SKM-1 (cell line): ENCODE data around the gene NCAN.
A peak's percentile ranks its signal among the peaks of the same experiment; 100 is the strongest.
"Not testable (repeated sequence)": the region's sequence is repeated elsewhere in the genome, so short reads cannot be mapped to it uniquely, and the experiment has no call there.

Experiments
- DNase-seq: peaks from one replicate; lab custom pipeline; 2025; ENCODE audit not compliant: unreplicated experiment; lab: John Stamatoyannopoulos, UW

NCAN gene

DNA sequence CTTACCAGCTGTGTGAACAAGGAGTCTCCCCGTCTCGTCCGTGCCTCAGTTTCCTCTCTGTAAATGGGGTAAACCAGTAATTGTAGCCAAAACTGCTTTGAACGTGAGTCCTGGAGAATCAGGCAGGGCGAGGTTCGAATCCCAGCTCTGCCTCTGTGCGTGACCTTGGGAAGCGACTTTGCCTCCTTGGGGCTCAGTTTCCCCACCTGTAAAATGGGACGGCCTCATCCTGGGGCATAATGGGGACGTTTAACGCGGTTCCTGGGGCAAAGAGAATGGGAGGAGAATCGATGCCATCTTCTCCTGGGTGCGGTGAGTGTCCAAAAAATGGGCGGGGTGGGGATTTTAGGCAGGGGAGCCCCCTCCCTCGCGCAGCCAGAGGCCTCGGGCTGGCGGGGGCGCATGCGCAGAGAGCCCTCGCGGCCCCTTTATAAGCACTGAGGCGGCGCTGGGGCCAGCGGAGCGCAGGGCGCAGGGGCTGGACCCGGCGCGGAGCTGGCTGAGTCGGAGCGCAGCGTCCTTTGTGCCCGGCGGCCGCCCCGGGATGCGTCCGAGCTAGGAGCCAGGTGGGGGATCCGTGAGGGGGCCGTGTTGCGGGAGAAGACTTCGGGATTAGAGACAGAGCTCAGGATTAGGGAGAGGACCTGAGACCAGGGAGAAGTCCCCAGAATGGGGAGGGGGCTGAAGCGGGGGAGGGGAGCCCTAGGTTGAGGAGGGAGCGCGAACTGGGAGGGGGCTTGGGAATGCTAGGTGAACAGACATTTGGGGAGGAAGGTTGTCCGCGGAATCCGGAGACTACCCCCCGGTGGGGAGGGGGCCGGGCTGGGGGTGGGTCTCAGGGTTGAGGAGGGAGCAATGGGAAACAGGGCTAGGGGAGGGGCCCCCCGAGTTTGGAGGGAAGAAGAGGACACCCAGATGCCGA, at the start of gene NCAN:
Gene NCAN (plus strand): TSS at position 460 of the 922 bp plus-strand sequence. CDS start 4,996 bp downstream, outside the sequence.
- DNase-seq: no peak

DNA sequence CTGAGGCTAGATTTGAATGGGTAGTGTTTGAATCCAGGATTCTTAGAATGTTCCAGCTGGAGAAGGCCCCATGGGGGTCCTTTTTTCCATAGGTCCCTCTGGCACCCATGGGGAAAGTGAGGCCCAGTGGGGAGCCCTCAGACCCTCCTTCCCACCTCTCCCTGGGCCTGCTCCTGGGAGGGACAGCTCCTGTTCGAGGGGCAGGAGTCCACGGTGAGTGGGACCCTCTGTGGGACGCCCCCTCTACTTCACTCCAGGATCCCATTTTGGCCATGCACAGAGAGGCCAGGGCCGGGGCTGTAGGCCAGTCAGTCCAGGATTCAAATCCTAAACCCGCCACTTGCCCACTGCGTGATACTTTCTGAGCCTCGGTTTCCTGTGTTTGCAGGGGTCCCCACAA, 49.3 kb upstream of the NCAN start:
- no peak for DNase-seq

DNA sequence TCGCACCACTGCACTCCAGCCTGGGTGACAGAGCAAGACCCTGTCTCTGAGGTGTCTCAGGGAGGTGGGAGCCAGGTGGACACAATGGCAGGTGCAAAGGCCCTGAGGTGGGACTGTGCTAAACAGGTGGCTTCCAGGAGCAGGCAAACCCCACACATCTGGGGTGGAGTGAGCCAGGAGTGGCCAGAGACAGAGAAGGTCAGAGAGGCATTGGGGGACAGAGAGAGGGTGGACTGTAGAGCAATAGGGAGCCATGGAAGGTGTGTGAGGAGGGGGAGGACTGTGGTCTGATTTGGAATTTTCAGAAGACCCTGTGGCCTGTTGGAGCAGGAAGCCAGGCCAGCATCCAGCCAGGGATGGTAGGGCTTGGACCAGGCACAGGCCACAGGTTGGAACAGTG, 46.4 kb upstream of the NCAN start:
- no peak for DNase-seq

DNA sequence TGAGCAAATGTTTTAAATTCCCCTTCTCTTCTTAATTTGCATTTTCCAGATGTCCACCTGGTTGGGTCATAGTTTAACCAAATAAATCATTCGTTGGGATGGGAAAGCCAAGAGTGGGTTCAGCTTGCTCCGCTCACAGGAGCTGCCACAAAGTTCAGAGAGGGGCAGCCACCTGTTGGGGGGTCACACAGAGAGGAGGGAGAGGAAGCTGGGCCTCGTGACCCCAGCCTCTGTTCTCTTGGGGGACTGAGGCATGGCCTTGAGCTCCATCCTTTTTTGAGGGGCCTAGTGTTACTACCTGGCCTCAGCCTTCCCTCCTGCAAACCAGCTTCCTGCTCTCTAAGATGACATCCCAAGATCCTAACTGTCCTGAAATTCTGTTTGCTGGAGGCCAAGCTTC, 44.1 kb upstream of the NCAN start:
- no peak for DNase-seq

DNA sequence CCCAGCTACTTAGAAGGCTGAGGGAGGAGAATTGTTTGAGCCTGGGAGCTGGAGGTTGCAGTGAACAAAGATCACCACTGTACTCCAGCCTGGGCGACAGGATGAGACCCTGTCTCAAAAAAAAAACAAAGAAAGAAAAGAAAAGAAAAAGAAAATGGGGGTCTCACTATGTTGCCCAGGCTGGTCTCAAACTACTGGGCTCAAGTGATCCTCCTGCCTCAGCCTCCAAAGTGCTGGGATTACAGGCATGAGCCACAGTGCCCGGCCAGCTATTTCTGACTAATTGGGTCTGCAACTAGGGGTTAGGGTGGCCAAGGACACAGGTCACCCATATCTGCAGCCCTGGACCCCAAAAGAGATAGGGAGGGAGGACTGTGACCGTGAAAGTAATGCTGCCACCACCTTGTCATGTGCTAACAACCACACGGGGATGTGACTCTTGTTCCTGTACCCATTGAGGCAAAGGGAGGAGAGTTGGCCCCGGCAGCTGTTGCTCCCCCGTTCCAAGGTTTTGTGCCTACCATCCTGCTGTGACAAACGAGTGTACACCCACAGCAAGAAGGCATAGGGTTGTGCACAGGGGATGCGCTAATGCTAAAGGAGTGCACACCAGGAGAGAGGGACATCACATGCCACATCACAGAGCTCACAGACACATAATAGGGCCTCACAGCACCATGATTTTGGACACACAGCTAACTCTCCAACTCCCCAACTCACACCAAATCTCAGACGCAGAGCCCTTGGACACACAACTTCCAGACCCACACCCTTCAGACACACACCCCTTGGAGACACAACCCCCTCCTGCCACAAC, 42.3 kb upstream of the NCAN start:
- no peak for DNase-seq

DNA sequence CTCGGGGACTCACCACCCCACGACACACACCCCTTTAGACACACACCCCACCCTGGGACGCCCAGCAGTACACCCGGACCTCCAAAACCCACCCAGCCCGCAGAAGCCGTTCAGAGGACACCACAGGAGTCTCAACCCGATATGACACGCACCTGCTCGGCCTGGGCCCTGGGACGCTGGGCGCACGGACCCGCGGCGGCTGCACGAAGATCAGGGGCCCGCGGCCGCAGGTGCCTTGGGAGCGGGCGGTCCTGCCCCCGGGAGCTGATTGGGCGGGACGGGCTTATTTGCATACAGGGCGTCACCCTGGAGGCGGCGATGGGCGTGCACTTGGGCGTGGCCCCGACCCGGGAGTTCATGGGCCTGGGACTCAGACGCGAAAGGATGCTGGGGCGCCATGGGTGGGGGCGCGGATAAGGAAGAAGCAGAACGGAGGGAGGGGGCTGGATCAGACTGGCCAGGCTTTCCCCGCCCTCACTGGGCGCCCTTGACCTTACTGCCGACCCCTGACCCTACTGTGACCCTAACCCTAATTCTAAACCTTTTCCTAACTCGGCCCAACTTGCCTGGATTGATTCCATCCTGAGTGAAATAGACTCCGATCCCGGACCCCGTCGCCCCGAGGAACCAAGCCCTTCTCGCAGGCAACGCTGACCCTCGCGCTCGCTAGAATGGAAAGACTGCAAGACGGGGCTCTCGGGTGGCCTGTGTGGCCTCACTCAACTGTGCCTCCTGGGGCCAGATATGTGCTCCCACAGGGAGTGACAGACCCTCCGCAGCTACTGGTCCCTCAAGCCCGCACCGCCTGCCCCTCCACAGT, 41.5 kb upstream of the NCAN start, which contains the start of gene MEF2B:
Gene MEF2B (minus strand): TSS at position 211 of the 820 bp plus-strand sequence. CDS start 19,528 bp downstream, outside the sequence.
- DNase-seq: no peak

DNA sequence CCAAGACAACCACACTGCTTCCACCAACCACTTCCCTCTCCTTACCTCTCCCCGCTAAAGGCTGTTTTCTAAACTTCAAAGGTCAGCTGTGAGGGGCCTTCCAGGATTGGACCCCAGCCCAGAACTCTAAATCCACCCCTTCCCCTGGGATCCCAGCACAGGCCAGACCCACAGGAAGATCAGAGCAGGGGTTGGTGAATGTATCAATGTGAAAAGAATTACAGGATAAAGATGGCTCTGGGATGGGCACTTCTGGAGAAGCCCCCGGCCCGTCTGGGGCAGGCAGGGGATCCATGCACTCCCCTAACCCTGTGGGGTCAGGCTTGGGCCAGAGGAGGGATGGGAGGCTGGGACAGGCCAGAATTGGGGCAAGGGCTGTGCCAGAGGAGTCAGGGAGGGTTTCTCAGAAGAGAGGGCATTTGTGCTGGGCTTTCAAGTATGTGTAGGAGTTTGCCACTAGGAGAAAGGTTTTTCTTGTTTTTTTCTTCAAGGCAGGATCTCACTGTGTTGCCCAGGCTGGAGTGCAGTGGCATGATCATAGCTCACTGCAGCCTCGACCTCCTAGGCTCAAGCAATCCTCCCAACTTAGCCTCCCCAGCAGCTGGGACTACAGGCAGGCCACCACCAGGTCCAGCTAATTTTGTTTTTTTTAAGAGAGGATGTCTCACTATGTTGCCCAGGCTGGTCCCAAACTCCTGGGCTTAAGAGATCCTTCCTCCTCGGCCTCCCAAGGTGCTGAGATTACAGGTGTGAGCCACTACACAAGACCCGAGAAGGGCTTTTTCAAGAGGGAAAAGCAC, 40.7 kb upstream of the NCAN start:
- no peak for DNase-seq

DNA sequence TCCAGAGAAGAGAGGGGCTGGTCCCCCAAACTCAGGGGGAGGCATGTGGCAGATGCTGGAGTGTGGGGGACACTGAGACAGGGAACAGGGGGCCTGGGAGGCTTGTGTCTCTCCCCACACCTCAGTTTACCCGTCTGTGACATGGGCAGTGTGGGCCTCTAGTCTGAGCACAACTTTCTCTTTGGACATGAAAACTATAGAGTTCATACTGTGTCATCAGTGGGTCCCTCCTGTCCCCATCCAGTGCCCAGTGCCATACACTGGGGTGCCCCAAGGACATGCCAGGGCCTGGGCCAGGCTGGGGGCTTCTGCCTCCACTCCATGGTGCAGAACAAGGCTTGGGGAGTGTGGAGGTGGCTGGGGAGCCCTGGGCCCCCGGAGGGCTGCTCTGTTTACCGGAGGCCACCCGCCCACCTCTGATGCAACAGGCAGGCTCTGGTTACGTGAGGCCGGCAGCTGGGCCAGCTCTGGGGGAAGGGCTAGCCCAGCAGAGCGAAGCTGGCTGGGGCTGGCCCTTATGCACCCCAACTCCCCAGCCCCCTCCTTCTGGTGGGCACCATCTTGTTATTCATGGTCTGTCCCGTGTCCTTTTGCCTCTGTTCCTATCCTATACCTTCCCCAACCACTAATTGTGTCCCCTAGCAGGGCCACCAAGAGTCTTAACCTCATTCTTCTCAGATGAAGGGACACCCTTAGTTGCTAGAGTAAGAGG, 39.8 kb upstream of the NCAN start:
- DNase-seq: peak; percentile 32

DNA sequence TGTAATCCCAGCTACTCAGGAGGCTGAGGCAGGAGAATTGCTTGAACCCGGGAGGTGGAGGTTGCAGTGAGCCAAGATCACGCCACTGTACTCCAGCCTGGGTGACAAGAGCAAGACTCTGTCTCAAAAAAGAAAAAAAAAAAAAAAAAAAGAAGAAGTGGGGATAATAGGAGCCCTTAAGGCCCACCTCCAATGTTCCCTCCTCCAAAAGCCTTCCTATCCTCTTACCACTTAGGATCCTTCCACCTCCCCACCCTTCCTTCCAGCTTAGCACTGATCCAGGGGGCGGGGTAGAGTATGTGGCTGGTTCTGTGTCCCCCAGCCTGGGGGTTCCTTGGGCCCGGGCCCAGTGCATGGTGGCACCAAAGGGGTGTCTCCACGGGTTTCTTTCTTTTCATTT, 38.5 kb upstream of the NCAN start:
- DNase-seq: not testable (repeated sequence)

DNA sequence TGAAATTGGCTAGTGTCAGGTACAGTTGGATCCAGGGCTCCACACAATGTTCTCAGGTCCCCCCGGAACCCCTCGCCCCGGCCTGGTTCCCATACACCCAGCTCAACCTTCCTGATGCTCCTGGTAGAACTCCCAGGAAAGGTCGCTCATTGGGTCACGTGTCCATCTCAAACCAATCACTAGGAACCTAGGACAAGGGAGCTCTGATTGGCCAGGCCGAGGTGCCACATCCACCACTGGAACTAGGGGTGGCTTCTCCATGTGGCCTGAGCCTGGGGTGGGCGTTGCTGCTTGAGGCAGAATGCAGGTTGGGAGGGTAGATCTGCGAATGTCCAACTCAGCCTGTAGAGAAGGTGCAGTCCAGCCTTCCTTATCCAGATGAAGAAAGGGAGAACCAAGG, 34.8 kb upstream of the NCAN start:
- no peak for DNase-seq

DNA sequence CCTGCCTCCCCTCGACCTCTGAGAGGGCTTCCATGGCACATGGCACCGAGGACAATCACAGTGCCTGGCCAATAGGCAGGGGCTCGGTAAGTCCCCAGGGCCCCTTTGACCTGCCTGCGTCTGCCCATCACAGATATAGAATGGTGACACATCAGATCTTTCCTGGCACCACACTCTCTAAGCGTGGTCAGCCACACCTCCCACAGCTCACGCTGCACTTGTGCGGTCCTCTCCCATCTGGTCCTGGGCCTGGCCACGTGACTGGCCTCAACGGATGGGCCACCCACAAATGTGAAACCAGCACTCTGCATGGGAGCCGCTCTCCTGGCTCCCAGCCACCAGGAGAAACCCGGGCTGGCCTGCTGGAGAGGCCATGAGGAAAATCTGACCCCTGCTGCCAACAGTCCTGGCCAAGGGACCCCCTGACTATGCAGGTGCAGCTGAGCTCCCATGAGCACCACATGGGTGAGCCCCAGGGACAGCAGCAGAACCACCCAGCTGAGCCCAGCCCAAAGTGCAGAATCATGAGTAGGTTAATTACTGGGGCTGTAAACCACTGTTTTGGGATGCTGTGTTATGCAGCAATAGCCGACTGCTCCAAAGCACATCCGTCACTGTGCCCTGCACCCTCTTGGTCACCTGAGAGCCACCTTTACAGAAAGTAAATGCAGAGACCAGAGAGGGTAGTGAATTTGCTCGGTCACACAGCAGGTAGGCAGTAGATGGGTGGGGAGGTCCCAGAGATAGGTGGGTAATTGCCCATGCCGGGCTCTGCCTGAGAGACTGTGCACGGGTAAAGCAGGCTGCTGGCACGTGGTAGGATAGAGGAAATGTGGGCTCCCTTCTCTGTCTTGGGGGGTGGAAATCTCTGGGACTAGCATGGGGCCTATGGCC, 32.0 kb upstream of the NCAN start:
- no peak for DNase-seq

DNA sequence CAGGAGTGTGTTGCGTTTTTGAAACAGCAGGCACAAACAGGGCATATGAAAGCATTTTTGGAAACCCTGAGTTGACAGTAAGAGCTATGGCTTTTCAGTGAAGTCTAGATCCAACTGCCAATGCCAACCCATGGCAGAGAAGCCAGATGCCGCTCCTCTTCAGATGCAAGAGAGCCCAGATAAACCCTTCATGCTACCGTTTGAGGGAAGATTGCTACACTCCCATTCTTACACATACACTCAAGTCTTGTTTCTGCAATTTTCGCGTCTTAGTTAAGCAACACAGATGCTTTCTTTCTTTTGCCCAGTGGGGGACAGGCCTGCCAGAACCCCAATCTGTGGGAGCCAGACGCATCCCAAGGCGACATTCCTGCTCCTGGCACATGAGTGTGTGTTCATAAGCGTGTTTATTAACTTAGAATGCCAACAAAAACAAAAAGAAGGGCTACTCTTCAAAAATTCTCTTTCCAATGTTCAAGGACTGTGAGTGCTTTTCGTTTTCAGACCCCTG, 30.2 kb upstream of the NCAN start:
- DNase-seq: peak; percentile 59

DNA sequence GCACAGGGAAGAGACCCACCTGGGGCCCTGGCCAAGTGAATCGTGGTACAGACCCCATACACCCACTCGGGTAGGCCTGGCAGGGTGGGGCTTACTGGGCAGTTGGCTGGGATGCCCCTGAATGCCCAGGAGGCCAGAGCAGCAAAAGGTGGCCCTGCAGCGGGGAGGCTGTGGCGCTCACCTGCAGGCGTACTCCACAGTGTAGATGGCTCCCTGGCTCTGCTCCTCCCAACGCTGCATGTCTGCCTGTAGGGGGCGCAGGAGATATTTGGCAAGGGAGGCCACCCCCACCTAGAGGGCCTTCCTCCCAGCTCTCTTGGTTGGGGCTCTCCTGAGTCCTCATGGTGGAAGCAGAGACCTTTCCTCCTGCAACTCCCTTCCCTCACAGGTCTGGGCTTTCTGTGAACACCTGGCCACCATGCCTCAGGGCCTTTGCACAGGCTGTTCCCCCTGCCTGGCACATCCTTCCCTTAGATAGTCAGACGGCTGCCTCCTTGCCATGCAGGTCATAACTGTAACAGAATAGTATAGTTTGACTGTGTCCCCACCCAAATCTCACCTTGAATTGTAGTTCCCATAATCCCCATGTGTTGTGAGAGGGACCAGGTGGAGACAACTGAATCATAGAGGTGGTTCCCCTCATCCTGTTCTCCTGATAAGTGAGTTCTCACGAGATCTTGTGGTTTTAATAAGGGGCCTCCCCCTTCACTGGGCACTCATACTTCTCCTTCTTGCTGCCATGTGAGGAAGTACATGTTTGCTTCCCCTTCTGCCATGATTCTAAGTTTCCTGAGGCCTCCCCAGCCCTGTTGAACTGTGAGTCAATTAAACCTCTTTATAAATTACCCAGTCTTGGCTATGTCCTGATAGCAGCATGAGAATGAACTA, 25.7 kb upstream of the NCAN start:
- peak; percentile 85 for DNase-seq

DNA sequence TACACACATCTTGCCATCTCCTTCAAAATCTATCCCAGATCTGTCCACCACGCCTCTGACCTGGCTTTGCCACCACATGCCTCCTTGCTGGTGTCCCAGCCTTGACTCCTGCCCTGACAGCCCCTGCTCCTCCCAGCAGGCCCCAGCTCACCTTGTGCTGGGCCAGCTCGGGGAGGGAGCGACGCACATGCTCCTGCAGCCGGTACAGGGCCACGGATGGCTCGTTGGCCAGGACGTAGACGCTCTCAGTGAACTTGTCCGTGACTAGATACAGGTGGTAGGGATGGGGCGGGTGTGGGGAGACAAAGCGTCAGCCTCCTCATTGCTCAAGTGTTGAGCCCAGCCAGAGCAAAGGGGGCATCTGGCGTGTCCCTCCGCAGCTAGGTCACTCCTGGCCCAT, 25.0 kb upstream of the NCAN start:
- no peak for DNase-seq

DNA sequence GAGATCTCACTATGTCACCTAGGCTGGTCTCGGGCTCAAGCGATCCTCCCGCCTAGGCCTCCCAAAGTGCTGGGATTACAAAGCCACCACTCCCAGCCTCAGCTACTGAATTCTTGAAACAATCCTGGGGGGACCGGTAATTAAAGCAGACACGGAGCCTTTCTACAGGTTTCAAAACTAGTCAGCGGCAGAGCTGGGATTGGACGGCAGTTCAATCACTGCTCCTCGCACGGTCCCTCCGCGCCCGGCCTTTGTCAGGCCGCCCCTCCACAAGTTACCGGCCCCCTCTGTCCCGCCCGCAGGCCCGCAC, 20.0 kb upstream of the NCAN start:
- DNase-seq: no peak

DNA sequence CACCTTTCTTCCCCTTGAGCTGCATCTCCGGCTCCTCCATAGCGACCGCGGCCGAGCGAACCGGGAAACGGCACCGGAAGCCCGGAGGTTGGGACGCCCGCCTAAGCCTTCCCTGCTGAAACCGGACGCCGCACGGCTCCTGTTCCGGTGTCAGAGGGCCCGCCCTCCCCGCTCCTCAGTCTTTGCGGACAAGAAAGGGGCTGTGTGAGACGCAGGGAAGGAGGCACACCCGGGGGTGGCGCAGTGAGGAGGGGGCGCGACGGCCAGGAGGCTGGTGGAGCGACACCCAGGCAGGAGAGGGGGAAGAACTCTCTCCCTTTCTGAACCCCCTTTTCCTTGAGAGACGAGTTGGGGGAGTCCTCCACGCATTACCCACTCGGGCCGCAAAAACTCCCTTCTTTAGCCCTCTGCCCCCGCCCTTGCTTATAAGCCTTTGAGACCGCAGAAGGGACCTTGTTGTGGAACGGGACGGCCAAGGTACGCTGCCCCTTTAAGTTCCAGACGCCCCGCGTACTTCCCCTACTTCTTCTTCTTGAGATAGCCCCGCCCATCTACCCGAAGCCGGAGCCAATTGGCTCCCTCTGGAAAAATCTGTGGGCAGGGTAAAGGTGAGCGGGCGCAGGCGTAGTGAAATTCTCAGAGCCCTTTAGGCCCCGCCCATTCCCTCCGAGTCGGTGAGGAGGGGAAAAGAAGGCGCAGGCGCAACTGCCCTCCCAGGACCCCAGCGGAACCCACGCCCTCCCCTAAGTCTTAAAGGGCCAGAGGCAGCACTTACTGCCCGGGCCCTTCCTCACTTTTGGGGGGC, 19.5 kb upstream of the NCAN start, which contains the start of the genes BORCS8 and RFXANK:
Gene BORCS8 (minus strand): TSS at position 75 of the 805 bp plus-strand sequence. CDS start 35 bp downstream, at position 40.
Gene RFXANK (plus strand): TSS at position 181 of the 805 bp plus-strand sequence. CDS start 1,689 bp downstream, outside the sequence.
- peak; percentile 99 for DNase-seq
